ENCODE data around the gene ABR. TPM values are rescaled to one million over a fixed set of nuclear protein-coding genes. Genes with fewer than 3 reads are reported as not detected.

ABR gene
- total and polyA plus RNA-seq, 2 of the 8 experiments (the other 6 are each of a cell fraction or from before 2014, with no cell fraction given), result 44.8 to 47.2 TPM

- TF ChIP-seq CHD7 (IDR thresholded peaks at IDR 0.05; ENCODE audit: insufficient replicate concordance, low read length) (no peak), BACH1 (IDR thresholded peaks at IDR 0.05; ENCODE audit: low read length) (no peak), RBBP5 (IDR thresholded peaks at IDR 0.05; ENCODE audit: borderline replicate concordance, low read depth, low read length) (no peak), ATF3 (IDR thresholded peaks at IDR 0.05; ENCODE audit: insufficient read depth, low read depth, low read length) (no peak)
These were observed 106.4 kb downstream of the ABR start (continued) for GRCh38 chr17:1073241-1073962.
